Body of pancreas (tissue), 4 donors: Measurements from ENCODE around the gene FKBP9. TPM values are rescaled to one million over a fixed set of nuclear protein-coding genes. Genes with fewer than 3 reads are reported as not detected.
A peak's percentile ranks its signal among the peaks of the same experiment; 100 is the strongest.
"Not testable (repeated sequence)": the region's sequence is repeated elsewhere in the genome, so short reads cannot be mapped to it uniquely, and the experiment has no call there.

Source experiments
- ATAC-seq: fragments of 150-250 bp; one replicate; pipeline ENCODE4 v1.9.1; 2016
- DNase-seq, 4 donors: peaks; one replicate each; pipeline ENCODE4 v3.0.0-alpha.2; 2019
- H3K27ac ChIP-seq, 4 donors: fragments of 200-600 bp; sonication (generic); 1 replicate in 3 of 4; 2 replicates in 1 of 4; pipeline versions ENCODE4 v1.5.1 to v1.6.1; 2016 to 2019; ENCODE audit warnings: mild to moderate bottlenecking in 1 of 4, mixed read lengths in 1 of 4, moderate library complexity in 1 of 4
- H3K27me3 ChIP-seq, 2 donors: fragments of 200-600 bp; sonication (generic); one replicate each; pipeline ENCODE4 v1.6.0; 2016; ENCODE audit warnings: mild to moderate bottlenecking in 1 of 2
- H3K36me3 ChIP-seq, 2 donors: fragments of 200-600 bp; sonication (generic); replicated peaks in 1 of 2; 2 replicates each; pipeline ENCODE4 v1.5.1; 2016; ENCODE audit warnings: low read depth in 2 of 2; ENCODE audit not compliant: insufficient read depth in 1 of 2
- H3K4me1 ChIP-seq: fragments of 200-600 bp; sonication (generic); one replicate; pipeline ENCODE4 v1.6.0; 2016
- H3K4me3 ChIP-seq, 2 donors: fragments of 200-600 bp; sonication (generic); 1 replicate in 1 of 2; 2 replicates in 1 of 2; pipeline ENCODE4 v1.5.1; 2016 to 2019
- H3K9me3 ChIP-seq, 3 donors: fragments of 200-600 bp; sonication (generic); 1 replicate in 2 of 3; 2 replicates in 1 of 3; pipeline ENCODE4 v1.5.1; 2016
- POLR2A ChIP-seq, 3 donors: fragments of 450-650 bp; IDR thresholded peaks; one replicate each; pipeline ENCODE4 v1.6.1; 2016; ENCODE audit warnings: antibody characterized with exemption in 3 of 3, mild to moderate bottlenecking in 2 of 3
- WGBS, 2 donors: methylation state at CpG; one replicate each; pipeline ENCODE4 v1.1.5; 2017; 5-methylcytosine and 5-hydroxymethylcytosine counted together
- intact Hi-C: fragments of 100-400 bp; cut with DNase I; formaldehyde crosslinking; loops from one replicate; pipeline ENCODE4 v1.15.1; 2023
- total RNA-seq, 2 donors: library from RNA; depleted of rRNA; stranded (reverse); fragments of >200 nt; gene quantifications; one replicate each; pipeline ENCODE4 v1.1.0, GENCODE V29; 2016

The FKBP9 gene
- total RNA-seq, 2 donors from 2014 or later = 70.8 to 253 TPM

- H3K9me3 ChIP-seq, DNase-seq, intact Hi-C loops, H3K4me1 ChIP-seq, H3K27me3 ChIP-seq, H3K4me3 ChIP-seq, H3K36me3 ChIP-seq, H3K27ac ChIP-seq: not testable (repeated sequence)
- 70 to 77% methylated on average over 6 of the region's 6 CpGs for WGBS, 2 donors
- peak; percentile 72 for ATAC-seq
Measured at GRCh38 chr7:32992750-32993149, 35.5 kb downstream of the FKBP9 start.

GRCh38 chr7:32997956-32998355, 40.7 kb downstream of the FKBP9 start:
- DNase-seq, intact Hi-C loops, H3K4me3 ChIP-seq, H3K9me3 ChIP-seq, H3K27me3 ChIP-seq, H3K36me3 ChIP-seq: not testable (repeated sequence)
- peak; percentile 5 for ATAC-seq
- Histone ChIP-seq H3K27ac (peak overlapping the region in 3 of 4 donors; percentile 72 to 86 (median 86)), H3K4me1 (peaks cover 43% of the 10 kb centered on the region)
- 49 to 73% methylated on average over 2 of the region's 4 CpGs for WGBS, 2 donors

GRCh38 chr7:32998361-32999171, 41.3 kb downstream of the FKBP9 start:
- WGBS, 2 donors = 8% methylated on average over 11 to 14 of the region's 14 CpGs
- Histone ChIP-seq H3K27ac (peak overlapping the region; percentile 50 to 86 (median 79)), H3K4me1 (peaks cover 46% of the 10 kb centered on the region)
- H3K4me3 ChIP-seq, H3K9me3 ChIP-seq, H3K36me3 ChIP-seq, H3K27me3 ChIP-seq, intact Hi-C loops: not testable (repeated sequence)
- peak; percentile 84 for ATAC-seq
- peak in 2 of 3 donors; percentile 28 to 34 for TF ChIP-seq POLR2A (IDR thresholded peaks at IDR 0.05)
- DNase-seq = peak; percentile 61 to 80 (median 76)

- WGBS, 2 donors = 11% methylated on average over 4 of the region's 4 CpGs
- DNase-seq (peak in 2 of 4 donors; percentile 30 to 52), ATAC-seq (peak; percentile 78)
- H3K4me3 ChIP-seq, H3K9me3 ChIP-seq, H3K36me3 ChIP-seq, intact Hi-C loops, H3K27me3 ChIP-seq: not testable (repeated sequence)
- Histone ChIP-seq H3K27ac (peak overlapping the region in 3 of 4 donors; percentile 72 to 86 (median 86)), H3K4me1 (peaks cover 46% of the 10 kb centered on the region)
Measured at GRCh38 chr7:32999380-32999779, 42.1 kb downstream of the FKBP9 start.

GRCh38 chr7:33003111-33003510, 45.9 kb downstream of the FKBP9 start:
- H3K27ac ChIP-seq, intact Hi-C loops: not testable (repeated sequence)

GRCh38 chr7:33004104-33004616, 46.9 kb downstream of the FKBP9 start:
- H3K27ac ChIP-seq, H3K36me3 ChIP-seq, H3K27me3 ChIP-seq, DNase-seq, H3K4me3 ChIP-seq, intact Hi-C loops, H3K9me3 ChIP-seq, ATAC-seq: not testable (repeated sequence)
- WGBS, 2 donors = 89% methylated on average over 10 of the region's 10 CpGs
- peaks cover 26% of the 10 kb centered on the region for H3K4me1 ChIP-seq

More at GRCh38 chr7:33003111-33003510, 45.9 kb downstream of the FKBP9 start:
- DNase-seq, H3K27me3 ChIP-seq, H3K9me3 ChIP-seq, ATAC-seq, H3K36me3 ChIP-seq, H3K4me3 ChIP-seq: not testable (repeated sequence)
- peaks cover 37% of the 10 kb centered on the region for H3K4me1 ChIP-seq

- H3K9me3 ChIP-seq, intact Hi-C loops, H3K4me3 ChIP-seq, DNase-seq, H3K27me3 ChIP-seq, H3K27ac ChIP-seq, ATAC-seq, H3K36me3 ChIP-seq: not testable (repeated sequence)
- WGBS, 2 donors = 90 to 94% methylated on average over 8 of the region's 8 CpGs
- H3K4me1 ChIP-seq = peaks cover 18% of the 10 kb centered on the region
Measured at GRCh38 chr7:33005193-33005592, 48.0 kb downstream of the FKBP9 start.

- H3K9me3 ChIP-seq, H3K36me3 ChIP-seq, ATAC-seq, H3K4me3 ChIP-seq, DNase-seq, H3K27ac ChIP-seq, intact Hi-C loops, H3K27me3 ChIP-seq: not testable (repeated sequence)
- whole genome bisulfite sequencing, 2 donors = 81 to 98% methylated on average over 4 of the region's 4 CpGs
- H3K4me1 ChIP-seq = peaks cover 14% of the 10 kb centered on the region
Measured at GRCh38 chr7:33005690-33006089, 48.5 kb downstream of the FKBP9 start.
